GDM1 (cell line): Measurements from ENCODE around the gene KIF26B.

ENCODE experiments used
- DNase-seq: peaks from one replicate; lab custom pipeline; 2025; lab: John Stamatoyannopoulos, UW

Gene KIF26B

GRCh38 chr1:245209658-245210435 lies 55.1 kb downstream of the KIF26B start:
- DNase-seq = no peak

DNA sequence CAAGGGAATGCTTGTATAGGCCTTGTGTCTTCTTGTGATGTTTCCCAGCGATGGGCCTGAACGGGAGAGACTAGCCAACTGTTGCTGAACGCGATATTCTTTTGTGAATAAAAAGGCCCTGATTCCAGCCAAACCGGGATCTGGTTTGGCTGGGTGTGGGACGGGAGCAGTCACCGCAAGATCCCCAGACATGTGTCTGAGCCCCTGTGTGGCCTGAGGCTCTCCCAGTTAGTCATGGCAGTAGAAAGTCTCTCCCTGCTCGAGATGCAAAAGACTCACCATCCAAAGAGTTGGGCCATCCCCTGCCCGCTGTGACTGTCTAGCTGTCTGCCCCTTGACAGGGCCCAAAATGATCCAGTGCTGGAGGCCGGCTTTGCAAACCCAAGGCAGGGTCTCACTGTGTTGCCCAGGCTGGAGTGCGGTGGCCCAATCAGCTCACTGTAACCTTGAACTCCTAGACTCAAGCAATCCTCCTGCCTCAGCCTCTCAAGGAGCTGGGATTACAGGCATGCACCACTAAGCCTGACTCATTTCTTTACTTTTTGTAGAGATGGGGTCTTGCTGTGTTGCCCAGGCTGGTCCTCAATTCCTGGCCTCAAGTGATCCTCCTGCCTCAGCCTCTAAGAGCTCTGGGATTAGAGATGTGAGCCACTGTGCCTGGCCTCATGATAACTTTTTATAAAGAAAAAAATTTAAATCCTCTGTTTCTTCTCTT lies 56.4 kb downstream of the KIF26B start:
- no peak for DNase-seq

DNA sequence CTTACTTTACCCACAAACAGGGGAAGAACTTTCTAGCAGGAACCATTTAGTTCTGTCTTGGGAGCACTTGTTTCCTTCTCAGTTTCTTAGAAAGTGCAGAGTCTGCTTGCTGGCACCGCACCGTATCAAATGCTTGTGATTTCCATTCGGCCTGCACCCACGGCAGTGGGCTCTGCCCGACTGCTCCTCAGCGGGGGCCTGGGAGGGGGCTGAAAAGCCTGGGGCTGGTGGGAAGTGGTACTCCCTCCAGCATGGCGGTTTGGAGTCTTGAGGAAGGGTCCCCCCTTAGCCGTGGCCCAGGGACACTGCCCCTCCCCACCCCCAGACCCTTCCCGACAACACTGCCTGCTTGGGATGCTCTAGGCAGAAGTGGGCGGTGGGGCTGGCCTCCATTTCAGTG lies 57.0 kb downstream of the KIF26B start:
- DNase-seq = no peak

DNA sequence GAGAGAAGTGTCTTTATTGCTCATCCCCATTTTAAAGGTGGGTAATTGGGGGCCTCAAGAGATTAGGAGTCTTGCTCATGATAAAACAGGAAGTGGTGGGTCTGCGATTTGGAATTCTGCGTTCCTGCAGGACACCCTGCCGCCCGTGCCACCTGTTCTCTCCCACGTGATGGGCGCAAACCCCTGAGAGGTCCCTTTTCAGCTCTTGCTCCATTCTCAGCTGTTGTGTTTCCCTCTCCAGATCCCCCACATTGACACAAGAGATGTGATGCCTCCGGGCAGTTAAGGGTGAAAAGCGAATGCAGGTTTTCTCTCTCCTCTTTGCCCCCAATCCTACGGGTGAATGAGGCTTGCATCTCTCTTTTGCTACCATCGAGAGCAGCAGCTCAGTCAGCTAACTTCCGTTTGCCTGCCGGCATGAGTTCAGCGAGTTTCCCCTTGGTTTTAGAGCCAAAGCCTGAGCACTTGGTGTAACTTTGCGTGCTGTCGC lies 57.5 kb downstream of the KIF26B start:
- no peak for DNase-seq

DNA sequence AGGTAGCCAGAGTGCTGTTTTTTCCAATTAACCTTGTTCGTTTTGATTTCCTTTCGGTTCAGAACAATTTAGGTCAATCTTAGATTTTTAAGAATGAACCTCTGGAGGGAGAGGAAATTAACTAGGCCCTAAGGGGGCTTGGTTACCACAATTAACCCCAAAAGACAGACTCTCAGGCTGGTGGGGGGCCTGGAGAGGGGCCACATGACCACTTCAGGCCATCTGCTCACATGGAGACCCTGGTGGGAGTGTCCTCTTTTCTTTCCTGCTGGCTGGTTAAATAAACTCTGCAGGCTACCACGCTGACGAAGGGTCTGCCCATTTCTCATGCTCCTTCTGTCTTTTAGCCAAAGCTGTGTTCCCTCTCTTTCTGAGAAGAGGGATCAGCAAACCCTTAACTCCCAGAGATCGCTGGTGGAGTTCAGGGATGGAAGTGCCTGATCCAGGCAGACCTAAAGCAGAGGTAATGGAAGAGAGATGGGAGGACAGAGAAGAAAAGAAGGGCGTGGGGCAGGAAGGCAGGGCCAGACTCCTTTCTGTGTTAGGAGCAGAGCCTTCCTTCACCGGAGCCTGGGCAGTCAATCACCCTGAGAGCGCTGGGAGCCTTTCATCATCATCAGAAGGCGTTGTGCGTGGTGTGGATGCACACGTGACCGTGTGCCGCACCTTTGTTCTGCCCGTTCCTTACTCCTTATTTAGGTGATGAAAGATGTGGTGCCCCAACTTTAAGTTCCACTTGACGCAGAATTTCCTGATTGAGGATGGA lies 58.5 kb downstream of the KIF26B start:
- no peak for DNase-seq

GRCh38 chr1:245215071-245215470 lies 60.3 kb downstream of the KIF26B start:
- DNase-seq = no peak

DNA sequence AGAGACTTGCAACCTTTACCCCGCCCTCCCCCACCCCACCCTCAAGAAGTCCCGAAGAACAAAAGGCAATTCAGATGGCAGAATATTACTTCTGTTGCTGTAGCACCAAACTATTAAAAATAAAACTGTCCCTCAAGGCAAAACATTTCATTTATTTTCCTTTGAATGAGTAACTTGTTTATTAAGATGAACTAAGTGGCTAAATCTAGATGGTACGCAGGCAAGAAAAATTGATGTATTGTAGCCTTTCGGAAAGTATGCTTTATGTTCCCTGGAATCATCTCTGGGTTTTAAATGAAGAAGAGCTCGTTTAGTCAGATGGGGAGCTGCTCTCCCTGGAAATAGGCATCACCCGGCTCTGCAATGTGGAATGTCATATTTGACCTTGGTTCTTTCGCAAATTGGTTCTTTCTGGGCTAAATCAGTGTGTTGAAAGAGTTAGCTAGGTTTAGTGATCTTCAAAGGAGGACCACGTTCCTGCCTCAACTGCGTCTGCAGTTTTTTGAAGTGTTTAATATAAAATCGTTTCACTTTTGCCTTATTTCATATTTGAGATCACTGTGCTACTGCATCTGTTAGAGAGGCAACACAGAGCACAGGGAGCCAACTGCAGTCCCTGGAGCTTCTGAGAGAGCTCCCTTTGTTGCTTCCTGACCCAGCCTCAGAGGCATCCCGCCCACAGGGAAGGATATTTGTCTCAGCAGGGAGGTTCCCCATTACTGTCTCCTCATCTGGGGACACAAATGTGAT lies 61.8 kb downstream of the KIF26B start:
- DNase-seq = no peak

GRCh38 chr1:245217853-245218608 lies 63.2 kb downstream of the KIF26B start:
- no peak for DNase-seq

- no peak for DNase-seq
Measured at GRCh38 chr1:245220381-245220985, 65.7 kb downstream of the KIF26B start.

DNA sequence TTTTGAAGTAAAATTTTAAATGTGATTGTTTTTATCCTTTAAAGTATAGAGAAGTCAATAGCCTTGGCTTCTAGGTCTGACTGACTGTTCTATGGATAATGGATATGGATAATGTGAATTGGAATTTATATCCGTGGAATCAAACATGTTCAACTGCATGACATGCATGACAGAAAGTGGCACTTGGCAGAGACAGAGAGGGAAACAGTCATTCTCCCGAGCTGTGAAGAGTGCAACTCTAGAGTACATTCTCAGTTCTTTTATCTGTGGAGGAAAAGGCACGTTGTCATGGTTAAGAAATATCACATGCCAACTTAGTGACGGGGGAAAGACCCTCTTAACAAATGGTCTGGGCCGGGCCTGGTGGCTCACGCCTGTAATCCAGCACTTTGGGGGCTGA lies 67.0 kb downstream of the KIF26B start:
- DNase-seq = no peak

- DNase-seq = no peak
Measured at GRCh38 chr1:245222931-245223595, 68.3 kb downstream of the KIF26B start.

DNA sequence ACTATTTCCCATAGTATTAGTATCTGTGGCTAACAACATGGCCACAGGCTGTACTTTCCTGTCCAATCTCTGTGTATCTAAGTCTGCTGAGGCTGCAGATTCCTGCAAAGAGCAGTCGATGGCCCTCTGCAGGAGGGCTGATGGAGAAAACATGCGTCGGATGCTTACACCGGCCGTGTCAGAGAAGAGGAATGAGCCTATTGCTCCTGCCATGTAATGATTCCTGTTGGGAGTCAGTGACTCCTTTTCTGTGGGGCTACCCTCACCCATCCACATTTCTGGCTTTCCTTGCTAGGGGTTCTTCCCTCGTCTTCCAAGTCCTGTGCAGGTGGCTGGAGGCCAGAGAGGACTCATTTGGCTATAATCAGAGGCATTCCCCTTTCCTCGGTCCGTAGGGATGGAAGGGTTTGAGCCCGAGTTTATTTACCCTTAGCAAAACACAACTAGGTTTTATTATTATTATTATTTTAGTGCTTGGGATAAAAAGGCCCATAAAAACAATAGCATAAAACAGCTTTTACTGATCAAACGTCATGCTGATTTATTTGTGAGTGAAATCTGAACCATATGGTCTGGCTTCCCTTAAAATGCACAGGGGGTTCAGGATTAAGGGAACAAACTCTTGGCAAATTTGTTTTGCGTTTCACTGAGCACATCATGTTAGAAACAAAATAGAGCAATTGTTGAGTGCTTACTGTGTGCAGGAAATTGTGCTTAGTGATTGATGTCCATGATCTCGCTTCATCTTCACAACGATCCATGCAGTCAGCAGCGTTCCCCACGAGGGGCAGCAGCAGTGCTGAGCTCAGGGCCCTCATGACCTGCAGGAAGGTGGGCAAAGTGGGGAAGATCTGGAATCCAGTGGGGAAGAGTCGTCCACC lies 70.8 kb downstream of the KIF26B start:
- no peak for DNase-seq

GRCh38 chr1:245226203-245226499 lies 71.4 kb downstream of the KIF26B start:
- no peak for DNase-seq

DNA sequence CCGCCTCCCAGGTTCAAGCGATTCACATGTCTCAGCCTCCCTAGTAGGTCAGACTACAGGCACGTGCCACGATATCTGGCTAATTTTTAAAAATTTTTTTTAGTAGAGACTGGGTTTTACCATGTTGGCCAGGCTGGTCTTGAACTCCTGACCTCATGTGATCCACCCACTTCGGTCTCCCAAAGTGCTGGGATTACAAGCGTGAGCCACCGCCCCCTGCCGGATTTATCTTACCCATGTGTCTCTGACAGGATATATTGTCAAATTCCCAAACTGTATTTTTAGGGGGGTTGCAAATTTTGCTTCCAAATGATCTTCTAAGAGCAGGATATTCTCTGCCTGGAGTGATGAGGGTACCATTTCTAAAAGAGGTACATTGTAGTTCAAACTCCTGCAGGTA lies 74.3 kb downstream of the KIF26B start:
- DNase-seq = no peak

- no peak for DNase-seq
Measured at GRCh38 chr1:245232931-245233330, 78.1 kb downstream of the KIF26B start.

GRCh38 chr1:245234217-245235081 lies 79.7 kb downstream of the KIF26B start:
- DNase-seq = no peak

GRCh38 chr1:245235156-245235555 lies 80.4 kb downstream of the KIF26B start:
- no peak for DNase-seq

DNA sequence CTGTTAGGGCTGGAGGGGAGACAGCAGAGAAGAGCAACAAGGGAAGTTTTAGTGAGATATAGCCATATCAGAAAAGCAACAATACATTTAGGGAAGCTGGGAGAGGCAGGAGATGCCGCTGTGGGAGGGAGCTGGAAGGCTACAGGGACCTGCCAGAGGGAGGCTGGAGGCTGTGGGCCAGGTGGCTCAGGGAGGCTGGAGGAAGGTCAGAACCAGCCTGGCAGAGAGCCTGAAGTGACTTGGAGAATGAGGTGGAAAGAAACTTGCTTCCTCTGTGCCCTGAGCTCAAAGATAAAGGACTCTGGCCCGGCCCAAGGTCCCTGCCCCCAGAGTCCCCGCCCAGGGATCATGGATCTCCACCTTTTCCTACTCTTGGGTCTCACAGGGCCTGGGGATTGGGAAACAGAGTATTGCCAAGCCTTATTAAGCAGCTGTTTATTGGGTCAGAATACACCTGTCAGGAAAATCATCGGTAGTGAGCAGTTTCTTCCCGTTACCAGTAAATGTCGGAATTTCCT lies 85.9 kb downstream of the KIF26B start:
- no peak for DNase-seq
